ENCODE results near the gene MLYCD.

- TF ChIP-seq POLR2A (IDR thresholded peaks at IDR 0.05) (no peak), CTCF (IDR thresholded peaks at IDR 0.05) (no peak)
These were observed 39.6 kb upstream of the MLYCD start for GRCh38 chr16:83859265-83859664.

Data from right lobe of liver (tissue), 4 donors.